ENCODE results near the gene PTPRU. TPM values are rescaled to one million over a fixed set of nuclear protein-coding genes. Genes with fewer than 3 reads are reported as not detected.

PTPRU gene
- total RNA-seq, 2 donors from 2014 or later: 28.7 to 47.8 TPM

DNA sequence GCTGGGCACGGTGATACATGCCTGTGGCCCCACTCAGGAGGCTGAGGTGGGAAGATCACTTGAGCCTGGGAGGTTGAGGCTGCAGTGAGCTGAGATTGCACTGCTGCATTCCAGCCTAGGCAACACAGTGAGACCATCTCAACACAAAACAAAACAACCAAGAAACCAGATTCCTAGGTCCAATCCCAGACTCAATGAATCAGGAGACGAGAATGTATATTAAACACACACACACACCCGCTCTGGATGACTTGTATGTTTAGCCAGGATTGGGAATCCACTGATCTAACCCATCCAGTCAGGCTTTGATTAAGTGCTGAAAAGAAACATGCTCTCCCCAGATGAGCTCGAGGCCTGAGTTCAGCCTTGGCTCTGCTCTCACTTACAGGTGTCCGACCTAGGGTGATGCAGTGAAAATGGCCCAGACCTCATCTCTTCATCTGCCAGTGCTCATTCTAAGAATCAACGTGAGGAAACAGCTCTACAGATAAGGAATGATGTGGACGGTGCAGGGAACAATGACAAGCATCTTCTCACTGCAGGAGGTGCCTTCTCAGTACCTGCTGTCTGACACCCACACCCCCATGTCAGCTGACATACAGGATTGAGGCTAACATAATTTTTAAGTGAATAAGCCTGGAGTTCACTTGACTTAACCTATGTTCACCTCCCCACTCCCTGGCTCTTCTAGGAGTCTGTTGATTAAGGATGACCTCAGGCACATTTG lies 39.3 kb upstream of the PTPRU start:
- Histone ChIP-seq H3K4me1 (ENCODE audit: control insufficient read depth in 1 of 2, low read depth in 2 of 2) (peaks cover 0 to 3% of the 10 kb centered on the region in 2 donors), H3K27me3 (replicated peaks; ENCODE audit: insufficient read depth) (no peaks in the 10 kb centered on the region), H3K9me3 (no peaks in the 10 kb centered on the region), H3K27ac (no peak overlapping the region), H3K4me3 (no peak overlapping the region), H3K36me3 (peaks cover 27% of the 10 kb centered on the region)
- ATAC-seq (ENCODE audit: insufficient number of reproducible peaks, low FRiP score, low read depth) (no peak), DNase-seq (ENCODE audit: low spot score) (no peak)
- TF ChIP-seq, protein P1, sequence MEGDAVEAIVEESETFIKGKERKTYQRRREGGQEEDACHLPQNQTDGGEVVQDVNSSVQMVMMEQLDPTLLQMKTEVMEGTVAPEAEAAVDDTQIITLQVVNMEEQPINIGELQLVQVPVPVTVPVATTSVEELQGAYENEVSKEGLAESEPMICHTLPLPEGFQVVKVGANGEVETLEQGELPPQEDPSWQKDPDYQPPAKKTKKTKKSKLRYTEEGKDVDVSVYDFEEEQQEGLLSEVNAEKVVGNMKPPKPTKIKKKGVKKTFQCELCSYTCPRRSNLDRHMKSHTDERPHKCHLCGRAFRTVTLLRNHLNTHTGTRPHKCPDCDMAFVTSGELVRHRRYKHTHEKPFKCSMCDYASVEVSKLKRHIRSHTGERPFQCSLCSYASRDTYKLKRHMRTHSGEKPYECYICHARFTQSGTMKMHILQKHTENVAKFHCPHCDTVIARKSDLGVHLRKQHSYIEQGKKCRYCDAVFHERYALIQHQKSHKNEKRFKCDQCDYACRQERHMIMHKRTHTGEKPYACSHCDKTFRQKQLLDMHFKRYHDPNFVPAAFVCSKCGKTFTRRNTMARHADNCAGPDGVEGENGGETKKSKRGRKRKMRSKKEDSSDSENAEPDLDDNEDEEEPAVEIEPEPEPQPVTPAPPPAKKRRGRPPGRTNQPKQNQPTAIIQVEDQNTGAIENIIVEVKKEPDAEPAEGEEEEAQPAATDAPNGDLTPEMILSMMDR (IDR thresholded peaks at IDR 0.05): no peak

DNA sequence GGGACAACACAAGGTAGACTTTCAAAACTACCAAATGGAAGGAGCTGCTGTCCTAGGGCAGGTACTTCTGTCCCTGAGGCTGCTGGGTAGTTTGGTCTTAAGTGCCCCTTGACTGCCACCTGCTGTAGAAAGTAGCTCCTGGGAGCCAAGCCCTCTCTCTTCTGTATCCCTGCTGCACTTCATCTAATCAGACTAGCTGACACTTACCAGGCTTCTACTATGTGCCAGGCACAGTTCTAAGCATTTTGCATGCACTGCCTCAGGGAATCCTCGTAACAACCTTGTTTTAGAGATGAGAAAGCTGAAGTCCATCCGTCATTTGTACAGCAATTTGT lies 38.8 kb upstream of the PTPRU start:
- DNase-seq (ENCODE audit: low spot score) (no peak), ATAC-seq (ENCODE audit: insufficient number of reproducible peaks, low FRiP score, low read depth) (no peak)
- Histone ChIP-seq H3K4me3 (no peak overlapping the region), H3K4me1 (ENCODE audit: control insufficient read depth in 1 of 2, low read depth in 2 of 2) (peaks cover 0 to 9% of the 10 kb centered on the region in 2 donors), H3K9me3 (no peaks in the 10 kb centered on the region), H3K36me3 (peaks cover 27% of the 10 kb centered on the region), H3K27ac (no peak overlapping the region), H3K27me3 (replicated peaks; ENCODE audit: insufficient read depth) (no peaks in the 10 kb centered on the region)
- TF ChIP-seq, protein P1 (IDR thresholded peaks at IDR 0.05): no peak

GRCh38 chr1:29197993-29198392 lies 38.3 kb upstream of the PTPRU start:
- peaks cover 27% of the 10 kb centered on the region for H3K36me3 ChIP-seq
- DNase-seq (ENCODE audit: low spot score) (no peak), ATAC-seq (ENCODE audit: insufficient number of reproducible peaks, low FRiP score, low read depth) (no peak)

DNA sequence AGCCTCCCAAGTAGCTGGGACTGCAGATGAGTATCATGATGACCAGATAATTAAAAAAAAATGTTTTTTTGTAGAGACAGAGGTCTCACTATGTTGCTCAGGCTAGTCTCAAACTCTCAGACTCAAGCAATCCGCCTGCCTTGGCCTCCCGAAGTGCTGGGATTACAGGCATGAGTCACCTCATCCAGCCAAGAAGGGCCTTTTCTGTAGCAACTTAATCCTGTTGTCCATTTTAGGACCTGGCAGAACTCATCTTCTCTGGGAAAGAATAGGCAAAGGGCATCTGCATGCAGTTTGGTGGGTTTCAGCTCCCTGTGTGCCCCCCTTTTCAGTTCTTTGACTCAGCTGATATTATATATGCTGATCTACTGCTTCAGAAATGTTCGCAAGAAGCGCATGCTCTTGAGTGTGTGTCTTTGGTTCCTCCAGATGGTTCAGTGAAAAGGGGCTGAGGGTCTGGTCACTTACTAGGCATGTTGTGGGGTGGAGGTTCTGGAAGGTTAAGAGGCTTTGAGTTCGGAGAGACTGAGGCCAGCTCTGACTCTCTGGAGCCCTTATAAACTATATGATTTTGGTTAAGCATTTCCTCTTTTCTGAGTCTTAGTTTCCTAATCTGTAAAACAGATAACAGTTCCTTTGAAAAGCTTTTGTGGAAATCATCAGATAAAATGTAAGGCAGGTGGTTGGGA lies 35.3 kb upstream of the PTPRU start:
- no peaks in the 10 kb centered on the region for H3K9me3 ChIP-seq
- DNase-seq (ENCODE audit: low spot score) (no peak), ATAC-seq (ENCODE audit: insufficient number of reproducible peaks, low FRiP score, low read depth) (no peak)
- H3K27ac ChIP-seq: no peak overlapping the region
- H3K4me1 ChIP-seq (ENCODE audit: control insufficient read depth in 1 of 2, low read depth in 2 of 2): peaks cover 0 to 10% of the 10 kb centered on the region in 2 donors
- TF ChIP-seq, protein P1 (IDR thresholded peaks at IDR 0.05): no peak
- no peaks in the 10 kb centered on the region for H3K27me3 ChIP-seq (replicated peaks; ENCODE audit: insufficient read depth)
- no peak overlapping the region for H3K4me3 ChIP-seq
- H3K36me3 ChIP-seq: peaks cover 26% of the 10 kb centered on the region

More at GRCh38 chr1:29197993-29198392, 38.3 kb upstream of the PTPRU start:
- peaks cover 0 to 10% of the 10 kb centered on the region in 2 donors for H3K4me1 ChIP-seq (ENCODE audit: control insufficient read depth in 1 of 2, low read depth in 2 of 2)
- H3K9me3 ChIP-seq: no peaks in the 10 kb centered on the region
- no peak overlapping the region for H3K4me3 ChIP-seq
- TF ChIP-seq, protein P1 (IDR thresholded peaks at IDR 0.05): no peak
- H3K27ac ChIP-seq: no peak overlapping the region
- no peaks in the 10 kb centered on the region for H3K27me3 ChIP-seq (replicated peaks; ENCODE audit: insufficient read depth)

DNA sequence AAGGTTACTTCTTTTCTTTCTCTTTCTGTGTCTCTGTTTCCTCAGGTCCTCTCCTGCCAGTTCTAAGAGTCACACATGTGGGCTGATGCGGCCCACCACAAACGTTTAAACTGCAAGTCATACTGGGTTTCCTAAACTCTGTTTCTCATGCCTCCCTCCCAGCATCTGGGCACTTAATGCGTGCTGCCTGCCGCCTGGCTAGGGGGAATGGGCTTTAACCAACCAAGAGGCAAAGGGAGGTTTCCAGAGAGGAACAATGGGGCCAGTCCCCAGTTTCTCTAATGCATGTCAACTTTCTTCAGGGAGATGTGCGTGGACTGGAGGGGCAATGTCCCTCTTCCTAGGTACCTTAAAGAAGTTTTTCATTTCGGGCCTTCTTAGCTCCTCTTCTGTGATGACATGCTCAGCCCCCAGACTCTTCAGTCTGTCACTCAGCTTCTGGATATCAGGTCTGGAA lies 34.7 kb upstream of the PTPRU start:
- H3K9me3 ChIP-seq: no peaks in the 10 kb centered on the region
- DNase-seq (ENCODE audit: low spot score): no peak
- peaks cover 26% of the 10 kb centered on the region for H3K36me3 ChIP-seq
- peaks cover 0 to 10% of the 10 kb centered on the region in 2 donors for H3K4me1 ChIP-seq (ENCODE audit: control insufficient read depth in 1 of 2, low read depth in 2 of 2)
- no peak for ATAC-seq (ENCODE audit: insufficient number of reproducible peaks, low FRiP score, low read depth)
- H3K27ac ChIP-seq: peak overlapping the region; percentile 84 to 89
- no peaks in the 10 kb centered on the region for H3K27me3 ChIP-seq (replicated peaks; ENCODE audit: insufficient read depth)
- H3K4me3 ChIP-seq: no peak overlapping the region
- TF ChIP-seq, protein P1 (IDR thresholded peaks at IDR 0.05): no peak

Data from thoracic aorta (tissue), 2 donors.